Activated CD4-positive, alpha-beta T cell treated with anti-CD3 and anti-CD28 coated beads, Interleukin-2, amount 10 ng/mL, durations not matched to agents 24 days and 14 days (primary cell): ENCODE measurements around the gene DDX5. TPM values are rescaled to one million over a fixed set of nuclear protein-coding genes. Genes with fewer than 3 reads are reported as not detected.

Source experiments
- DNase-seq: peaks from one replicate; pipeline ENCODE4 v3.0.0; 2022
- H3K27ac Mint-ChIP-seq: one replicate; pipeline ENCODE4 v1.8.0; 2022; ENCODE audit warnings: mild to moderate bottlenecking, mixed read lengths
- H3K27me3 Mint-ChIP-seq: one replicate; pipeline ENCODE4 v1.8.0; 2022; ENCODE audit warnings: mixed read lengths
- H3K36me3 Mint-ChIP-seq: one replicate; pipeline ENCODE4 v1.8.0; 2022; ENCODE audit warnings: low read depth, mild to moderate bottlenecking, mixed read lengths
- H3K4me1 Mint-ChIP-seq: one replicate; pipeline ENCODE4 v1.8.0; 2021; ENCODE audit warnings: mixed read lengths
- H3K4me3 Mint-ChIP-seq: one replicate; pipeline ENCODE4 v1.8.0; 2022; ENCODE audit warnings: mild to moderate bottlenecking, moderate library complexity, mixed read lengths
- H3K9me3 Mint-ChIP-seq: one replicate; pipeline ENCODE4 v1.8.0; 2021; ENCODE audit warnings: mixed read lengths
- intact Hi-C: fragments of 100-400 bp; cut with micrococcal nuclease; formaldehyde crosslinking; loops from one replicate; pipeline ENCODE4 v1.15.1; 2023
- total RNA-seq: library from RNA; stranded (reverse); gene quantifications from 2 replicates; pipeline ENCODE4 v1.2.3, GENCODE V29; 2022

DDX5 gene
- 844 and 861 TPM in 2 replicates for total RNA-seq

GRCh38 chr17:64506201-64506575 lies at the start of gene DDX5:
DDX5 (minus strand) TSS chr17:64506289; CDS start chr17:64506119, 170 bp downstream.
- Mint-ChIP-seq H3K4me3 (peak within 1 kb of the TSS; percentile 99), H3K36me3 (peaks cover 66% of the 10 kb centered on the region), H3K9me3 (no peaks in the 10 kb centered on the region), H3K27me3 (no peaks in the 10 kb centered on the region), H3K27ac (peak within 1 kb of the TSS; percentile 100), H3K4me1 (peaks cover 45% of the 10 kb centered on the region)
- peak; percentile 99 for DNase-seq
- intact Hi-C loops, result loop anchor here (1.0 to 10.0 kb wide), 9 partner anchors 9 to 733 kb away; partner anchors contain the start of genes CCDC47, ERN1, ICAM2 and POLG2

- Mint-ChIP-seq H3K36me3 (peaks cover 16% of the 10 kb centered on the region), H3K4me1 (no peaks in the 10 kb centered on the region), H3K27me3 (no peaks in the 10 kb centered on the region), H3K27ac (no peak overlapping the region), H3K9me3 (no peaks in the 10 kb centered on the region), H3K4me3 (no peak overlapping the region)
- DNase-seq, result no peak
- intact Hi-C loops, result no loop called here
These were observed 49.2 kb upstream of the DDX5 start for GRCh38 chr17:64555281-64555680.

- no peak for DNase-seq
- no peaks in the 10 kb centered on the region for H3K4me1 Mint-ChIP-seq
- H3K27me3 Mint-ChIP-seq, result no peaks in the 10 kb centered on the region
- peaks cover 16% of the 10 kb centered on the region for H3K36me3 Mint-ChIP-seq
- no peak overlapping the region for H3K27ac Mint-ChIP-seq
- no peaks in the 10 kb centered on the region for H3K9me3 Mint-ChIP-seq
- no peak overlapping the region for H3K4me3 Mint-ChIP-seq
- intact Hi-C loops, result no loop called here
These were observed 48.0 kb upstream of the DDX5 start for GRCh38 chr17:64554028-64554637.

- intact Hi-C loops, result no loop called here
- Mint-ChIP-seq H3K36me3 (peaks cover 21% of the 10 kb centered on the region), H3K27me3 (no peaks in the 10 kb centered on the region), H3K4me3 (no peak overlapping the region), H3K9me3 (no peaks in the 10 kb centered on the region), H3K4me1 (no peaks in the 10 kb centered on the region), H3K27ac (no peak overlapping the region)
- no peak for DNase-seq
These were observed 45.4 kb upstream of the DDX5 start for GRCh38 chr17:64551461-64551860.

- intact Hi-C loops, result no loop called here
- Mint-ChIP-seq H3K9me3 (no peaks in the 10 kb centered on the region), H3K4me3 (no peak overlapping the region), H3K36me3 (peaks cover 18% of the 10 kb centered on the region), H3K27ac (no peak overlapping the region), H3K4me1 (no peaks in the 10 kb centered on the region), H3K27me3 (no peaks in the 10 kb centered on the region)
- DNase-seq, result no peak
These were observed 41.2 kb upstream of the DDX5 start for GRCh38 chr17:64547319-64547718.

- DNase-seq, result no peak
- peaks cover 19% of the 10 kb centered on the region for H3K36me3 Mint-ChIP-seq
- H3K4me3 Mint-ChIP-seq, result no peak overlapping the region
- intact Hi-C loops, result no loop called here
- H3K27ac Mint-ChIP-seq, result no peak overlapping the region
- H3K9me3 Mint-ChIP-seq, result no peaks in the 10 kb centered on the region
- H3K4me1 Mint-ChIP-seq, result no peaks in the 10 kb centered on the region
- no peaks in the 10 kb centered on the region for H3K27me3 Mint-ChIP-seq
These were observed 40.6 kb upstream of the DDX5 start for GRCh38 chr17:64546716-64547115.

- no peak for DNase-seq
- intact Hi-C loops, result no loop called here
- peaks cover 20% of the 10 kb centered on the region for H3K36me3 Mint-ChIP-seq
- no peak overlapping the region for H3K27ac Mint-ChIP-seq
- H3K27me3 Mint-ChIP-seq, result no peaks in the 10 kb centered on the region
- H3K4me1 Mint-ChIP-seq, result no peaks in the 10 kb centered on the region
- H3K9me3 Mint-ChIP-seq, result no peaks in the 10 kb centered on the region
- no peak overlapping the region for H3K4me3 Mint-ChIP-seq
These were observed 38.7 kb upstream of the DDX5 start for GRCh38 chr17:64544742-64545141.

- H3K27ac Mint-ChIP-seq, result no peak overlapping the region
- H3K9me3 Mint-ChIP-seq, result no peaks in the 10 kb centered on the region
- peaks cover 37% of the 10 kb centered on the region for H3K36me3 Mint-ChIP-seq
- no peak for DNase-seq
- no peaks in the 10 kb centered on the region for H3K4me1 Mint-ChIP-seq
- H3K4me3 Mint-ChIP-seq, result no peak overlapping the region
- intact Hi-C loops, result no loop called here
- no peaks in the 10 kb centered on the region for H3K27me3 Mint-ChIP-seq
These were observed 34.2 kb upstream of the DDX5 start for GRCh38 chr17:64540118-64540776.

- Mint-ChIP-seq H3K36me3 (peaks cover 48% of the 10 kb centered on the region), H3K9me3 (no peaks in the 10 kb centered on the region), H3K4me1 (peaks cover 7% of the 10 kb centered on the region), H3K4me3 (no peak overlapping the region), H3K27ac (peak overlapping the region; percentile 8), H3K27me3 (no peaks in the 10 kb centered on the region)
- intact Hi-C loops, result no loop called here
- DNase-seq, result no peak
These were observed 32.5 kb upstream of the DDX5 start for GRCh38 chr17:64538508-64539130.

- no peak overlapping the region for H3K27ac Mint-ChIP-seq
- no peaks in the 10 kb centered on the region for H3K9me3 Mint-ChIP-seq
- no peak for DNase-seq
- intact Hi-C loops, result no loop called here
- no peaks in the 10 kb centered on the region for H3K27me3 Mint-ChIP-seq
- H3K4me3 Mint-ChIP-seq, result no peak overlapping the region
- peaks cover 9% of the 10 kb centered on the region for H3K4me1 Mint-ChIP-seq
- peaks cover 54% of the 10 kb centered on the region for H3K36me3 Mint-ChIP-seq
These were observed 31.4 kb upstream of the DDX5 start for GRCh38 chr17:64537488-64537887.

GRCh38 chr17:64536913-64537312 lies 30.8 kb upstream of the DDX5 start:
- Mint-ChIP-seq H3K9me3 (no peaks in the 10 kb centered on the region), H3K27ac (no peak overlapping the region), H3K27me3 (no peaks in the 10 kb centered on the region), H3K36me3 (peaks cover 59% of the 10 kb centered on the region), H3K4me3 (no peak overlapping the region), H3K4me1 (peaks cover 9% of the 10 kb centered on the region)
- no peak for DNase-seq
- intact Hi-C loops, result no loop called here

GRCh38 chr17:64535357-64535756 lies 29.3 kb upstream of the DDX5 start:
- no peaks in the 10 kb centered on the region for H3K27me3 Mint-ChIP-seq
- peaks cover 67% of the 10 kb centered on the region for H3K36me3 Mint-ChIP-seq
- no peaks in the 10 kb centered on the region for H3K9me3 Mint-ChIP-seq
- H3K4me1 Mint-ChIP-seq, result peaks cover 9% of the 10 kb centered on the region
- intact Hi-C loops, result no loop called here
- DNase-seq, result no peak
- H3K27ac Mint-ChIP-seq, result no peak overlapping the region
- no peak overlapping the region for H3K4me3 Mint-ChIP-seq

- no peaks in the 10 kb centered on the region for H3K9me3 Mint-ChIP-seq
- no peaks in the 10 kb centered on the region for H3K27me3 Mint-ChIP-seq
- H3K27ac Mint-ChIP-seq, result peak overlapping the region; percentile 70
- H3K4me1 Mint-ChIP-seq, result peaks cover 9% of the 10 kb centered on the region
- intact Hi-C loops, result no loop called here
- peak; percentile 61 for DNase-seq
- H3K36me3 Mint-ChIP-seq, result peaks cover 68% of the 10 kb centered on the region
- H3K4me3 Mint-ChIP-seq, result no peak overlapping the region
These were observed 28.1 kb upstream of the DDX5 start for GRCh38 chr17:64534187-64534586.

GRCh38 chr17:64533784-64534183 lies 27.7 kb upstream of the DDX5 start:
- DNase-seq, result no peak
- Mint-ChIP-seq H3K27ac (peak overlapping the region; percentile 70), H3K4me1 (peaks cover 9% of the 10 kb centered on the region), H3K4me3 (no peak overlapping the region), H3K36me3 (peaks cover 70% of the 10 kb centered on the region), H3K9me3 (no peaks in the 10 kb centered on the region), H3K27me3 (no peaks in the 10 kb centered on the region)
- intact Hi-C loops, result no loop called here
